ENCODE results near the gene C2orf76. TPM values are rescaled to one million over a fixed set of nuclear protein-coding genes. Genes with fewer than 3 reads are reported as not detected.

C2orf76 gene
- total and polyA plus RNA-seq, 10 of the 15 experiments (the other 5 are each of a cell fraction or from before 2014, with no cell fraction given) = 14.0 to 46.1 (median 25.4) TPM

DNA sequence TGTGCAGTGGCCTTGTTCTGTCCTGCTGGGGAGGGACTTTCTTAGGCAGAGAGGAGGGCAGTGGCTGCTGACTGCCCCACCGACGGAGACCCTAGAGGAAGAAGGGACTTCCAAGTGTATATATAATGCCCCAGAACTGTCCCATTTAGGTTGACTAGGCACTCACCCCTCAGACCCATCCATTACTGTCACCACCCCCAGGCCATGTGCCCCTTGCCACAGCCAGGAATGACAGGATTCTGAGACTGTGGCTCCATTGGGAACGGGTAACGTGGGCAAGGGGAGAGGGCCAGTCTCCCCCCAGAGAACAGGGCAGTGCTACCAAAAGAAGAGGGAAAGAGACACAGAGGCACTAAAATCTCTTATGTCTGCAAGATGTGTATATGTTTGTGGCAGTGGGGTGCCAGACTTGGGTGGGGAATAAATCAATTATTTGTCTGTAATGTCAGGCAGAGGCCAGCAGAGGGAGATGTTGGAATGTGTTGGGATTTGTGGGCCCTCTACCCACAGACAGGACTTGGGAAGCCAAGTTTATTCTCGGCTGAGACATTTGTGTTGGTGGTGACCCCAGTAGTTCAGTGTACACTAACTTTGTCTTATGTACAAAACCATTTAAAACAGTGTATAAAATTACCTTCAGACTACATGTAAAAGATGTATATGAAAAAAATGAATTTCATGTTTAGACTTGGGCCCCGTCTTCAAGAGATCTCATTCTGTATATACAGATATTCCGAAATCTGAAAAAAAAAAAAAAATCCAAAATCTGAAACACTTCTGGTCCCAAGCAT lies 41.0 kb upstream of the C2orf76 start:
- peak; percentile 91 for FAIRE-seq
- intact Hi-C loops (cut with micrococcal nuclease; ENCODE audit: unreplicated experiment) (loop anchor here (1.0 to 5.0 kb wide), 3 partner anchors 69 to 253 kb away; no protein-coding TSS in a partner anchor), in situ Hi-C loops (cut with MboI) (no loop called here)
- no peaks in the 10 kb centered on the region for H3K4me1 ChIP-seq (ENCODE audit: control insufficient read depth, insufficient read depth, low read length)
- H3K27ac ChIP-seq (ENCODE audit: control insufficient read depth, insufficient read depth) = no peak overlapping the region
- no peaks in the 10 kb centered on the region for H4K20me1 ChIP-seq (ENCODE audit: control insufficient read depth, insufficient read depth)
- no peak overlapping the region for H3K9ac ChIP-seq (ENCODE audit: control insufficient read depth, insufficient read depth, low read length)
- 50% methylated on average over 7 of the region's 7 CpGs for WGBS (ENCODE audit: insufficient coverage, insufficient replicate concordance, low lambda C conversion rate, missing lambda C conversion rate)
- peak; percentile 32 for DNase-seq (ENCODE audit: low read depth, low spot score)
- SMC1A ChIA-PET (ENCODE audit: uncharacterized antibody, unreplicated experiment) = interaction anchor here (0.6 to 4.6 kb wide), 5 partner anchors 42 to 522 kb away, joined by 3 to 62 read pairs (median 5); no protein-coding TSS in a partner anchor
- BruUV-seq (replicated peaks) = no TSS peak
- ATAC-seq = peak; percentile 91
- no peak overlapping the region for H3K4me3 ChIP-seq
- no peaks in the 10 kb centered on the region for H3K9me3 ChIP-seq (replicated peaks; ENCODE audit: control insufficient read depth, insufficient read depth, low read length)
- H2AFZ ChIP-seq (ENCODE audit: control insufficient read depth, low read depth, low read length) = no peak overlapping the region
- no peak for TF ChIP-seq RBBP5 (conservative IDR thresholded peaks at IDR 0.05)
- TF ChIP-seq SREBF1 (IDR thresholded peaks at IDR 0.05; ENCODE audit: low read length) = no peak
- no peak for TF ChIP-seq CREM (IDR thresholded peaks at IDR 0.05; ENCODE audit: low read depth)
- TF ChIP-seq, protein P1, sequence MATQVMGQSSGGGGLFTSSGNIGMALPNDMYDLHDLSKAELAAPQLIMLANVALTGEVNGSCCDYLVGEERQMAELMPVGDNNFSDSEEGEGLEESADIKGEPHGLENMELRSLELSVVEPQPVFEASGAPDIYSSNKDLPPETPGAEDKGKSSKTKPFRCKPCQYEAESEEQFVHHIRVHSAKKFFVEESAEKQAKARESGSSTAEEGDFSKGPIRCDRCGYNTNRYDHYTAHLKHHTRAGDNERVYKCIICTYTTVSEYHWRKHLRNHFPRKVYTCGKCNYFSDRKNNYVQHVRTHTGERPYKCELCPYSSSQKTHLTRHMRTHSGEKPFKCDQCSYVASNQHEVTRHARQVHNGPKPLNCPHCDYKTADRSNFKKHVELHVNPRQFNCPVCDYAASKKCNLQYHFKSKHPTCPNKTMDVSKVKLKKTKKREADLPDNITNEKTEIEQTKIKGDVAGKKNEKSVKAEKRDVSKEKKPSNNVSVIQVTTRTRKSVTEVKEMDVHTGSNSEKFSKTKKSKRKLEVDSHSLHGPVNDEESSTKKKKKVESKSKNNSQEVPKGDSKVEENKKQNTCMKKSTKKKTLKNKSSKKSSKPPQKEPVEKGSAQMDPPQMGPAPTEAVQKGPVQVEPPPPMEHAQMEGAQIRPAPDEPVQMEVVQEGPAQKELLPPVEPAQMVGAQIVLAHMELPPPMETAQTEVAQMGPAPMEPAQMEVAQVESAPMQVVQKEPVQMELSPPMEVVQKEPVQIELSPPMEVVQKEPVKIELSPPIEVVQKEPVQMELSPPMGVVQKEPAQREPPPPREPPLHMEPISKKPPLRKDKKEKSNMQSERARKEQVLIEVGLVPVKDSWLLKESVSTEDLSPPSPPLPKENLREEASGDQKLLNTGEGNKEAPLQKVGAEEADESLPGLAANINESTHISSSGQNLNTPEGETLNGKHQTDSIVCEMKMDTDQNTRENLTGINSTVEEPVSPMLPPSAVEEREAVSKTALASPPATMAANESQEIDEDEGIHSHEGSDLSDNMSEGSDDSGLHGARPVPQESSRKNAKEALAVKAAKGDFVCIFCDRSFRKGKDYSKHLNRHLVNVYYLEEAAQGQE (IDR thresholded peaks at IDR 0.05; ENCODE audit: low read depth, low read length) = no peak
- 0 out of 2 replicates have a peak, but pooled peaks have one; percentile 20 for TF ChIP-seq WRNIP1 (IDR thresholded peaks at IDR 0.05; ENCODE audit: borderline replicate concordance, low read depth, low read length)
- no peak for TF ChIP-seq ESRRA (IDR thresholded peaks at IDR 0.05; ENCODE audit: low read length)
- TF ChIP-seq, protein P2, sequence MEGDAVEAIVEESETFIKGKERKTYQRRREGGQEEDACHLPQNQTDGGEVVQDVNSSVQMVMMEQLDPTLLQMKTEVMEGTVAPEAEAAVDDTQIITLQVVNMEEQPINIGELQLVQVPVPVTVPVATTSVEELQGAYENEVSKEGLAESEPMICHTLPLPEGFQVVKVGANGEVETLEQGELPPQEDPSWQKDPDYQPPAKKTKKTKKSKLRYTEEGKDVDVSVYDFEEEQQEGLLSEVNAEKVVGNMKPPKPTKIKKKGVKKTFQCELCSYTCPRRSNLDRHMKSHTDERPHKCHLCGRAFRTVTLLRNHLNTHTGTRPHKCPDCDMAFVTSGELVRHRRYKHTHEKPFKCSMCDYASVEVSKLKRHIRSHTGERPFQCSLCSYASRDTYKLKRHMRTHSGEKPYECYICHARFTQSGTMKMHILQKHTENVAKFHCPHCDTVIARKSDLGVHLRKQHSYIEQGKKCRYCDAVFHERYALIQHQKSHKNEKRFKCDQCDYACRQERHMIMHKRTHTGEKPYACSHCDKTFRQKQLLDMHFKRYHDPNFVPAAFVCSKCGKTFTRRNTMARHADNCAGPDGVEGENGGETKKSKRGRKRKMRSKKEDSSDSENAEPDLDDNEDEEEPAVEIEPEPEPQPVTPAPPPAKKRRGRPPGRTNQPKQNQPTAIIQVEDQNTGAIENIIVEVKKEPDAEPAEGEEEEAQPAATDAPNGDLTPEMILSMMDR (IDR thresholded peaks at IDR 0.05 in 2 of 3, conservative IDR thresholded peaks at IDR 0.05 in 1 of 3; ENCODE audit: control insufficient read depth in 2 of 3, extremely low read depth in 1 of 3, insufficient read depth in 1 of 3, low read depth in 3 of 3, low read length in 3 of 3) = peak; percentile 67 to 88 (median 73)
- TF ChIP-seq RAD21 (IDR thresholded peaks at IDR 0.05; ENCODE audit: insufficient read depth, low read depth, low read length) = peak; percentile 83
- no peak for TF ChIP-seq CHD2 (IDR thresholded peaks at IDR 0.05; ENCODE audit: borderline replicate concordance, low read depth, low read length)
- no peak for TF ChIP-seq ZBED1 (IDR thresholded peaks at IDR 0.05; ENCODE audit: borderline replicate concordance)
- no peak for TF ChIP-seq DPF2 (IDR thresholded peaks at IDR 0.05)
- peak; percentile 96 for TF ChIP-seq SMC3 (IDR thresholded peaks at IDR 0.05; ENCODE audit: borderline replicate concordance, low read length)
- TF ChIP-seq YY1 (IDR thresholded peaks at IDR 0.05; ENCODE audit: low read depth, low read length) = peak; percentile 47; the same call in 1 of the 2 replicates
- TF ChIP-seq POLR2A (IDR thresholded peaks at IDR 0.05; ENCODE audit: low read depth, low read length) = no peak
- TF ChIP-seq NRF1 (conservative IDR thresholded peaks at IDR 0.05; ENCODE audit: low read depth, low read length) = no peak
- TF ChIP-seq, protein P3, sequence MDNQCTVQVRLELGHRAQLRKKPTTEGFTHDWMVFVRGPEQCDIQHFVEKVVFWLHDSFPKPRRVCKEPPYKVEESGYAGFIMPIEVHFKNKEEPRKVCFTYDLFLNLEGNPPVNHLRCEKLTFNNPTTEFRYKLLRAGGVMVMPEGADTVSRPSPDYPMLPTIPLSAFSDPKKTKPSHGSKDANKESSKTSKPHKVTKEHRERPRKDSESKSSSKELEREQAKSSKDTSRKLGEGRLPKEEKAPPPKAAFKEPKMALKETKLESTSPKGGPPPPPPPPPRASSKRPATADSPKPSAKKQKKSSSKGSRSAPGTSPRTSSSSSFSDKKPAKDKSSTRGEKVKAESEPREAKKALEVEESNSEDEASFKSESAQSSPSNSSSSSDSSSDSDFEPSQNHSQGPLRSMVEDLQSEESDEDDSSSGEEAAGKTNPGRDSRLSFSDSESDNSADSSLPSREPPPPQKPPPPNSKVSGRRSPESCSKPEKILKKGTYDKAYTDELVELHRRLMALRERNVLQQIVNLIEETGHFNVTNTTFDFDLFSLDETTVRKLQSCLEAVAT (IDR thresholded peaks at IDR 0.05) = no peak
- TF ChIP-seq EED (IDR thresholded peaks at IDR 0.05; ENCODE audit: low read depth) = no peak
- TF ChIP-seq SMARCA5 (IDR thresholded peaks at IDR 0.05) = 0 out of 2 replicates have a peak, but pooled peaks have one; percentile 32
- TF ChIP-seq STAT1 (conservative IDR thresholded peaks at IDR 0.05) = 0 out of 2 replicates have a peak, but pooled peaks have one; percentile 42
- RAD21 ChIA-PET (ENCODE audit: unreplicated experiment) = interaction anchor here (1.1 to 7.3 kb wide), 2 partner anchors 28 to 68 kb away, joined by 3 to 75 read pairs; no protein-coding TSS in a partner anchor
- H3K4me2 ChIP-seq (ENCODE audit: control insufficient read depth, insufficient read depth) = no peak overlapping the region
- CTCF ChIA-PET = interaction anchor here (0.7 to 10.3 kb wide), 7 partner anchors 17 to 79 kb away, joined by 3 to 187 read pairs (median 4); no protein-coding TSS in a partner anchor
- H3K36me3 ChIP-seq (ENCODE audit: control insufficient read depth in 2 of 2, insufficient read depth in 2 of 2, low read length in 1 of 2) = no peaks in the 10 kb centered on the region
- no peaks in the 10 kb centered on the region for H3K79me2 ChIP-seq (ENCODE audit: control insufficient read depth, insufficient read depth, low read length)
- no peaks in the 10 kb centered on the region for H3K27me3 ChIP-seq (replicated peaks in 1 of 2; ENCODE audit: control insufficient read depth in 2 of 2, insufficient read depth in 2 of 2, low read length in 1 of 2)
- POLR2A ChIA-PET = no interaction called here

Data from GM12878 (cell line).